NCI-H526 (cell line): ENCODE measurements around the gene ATF4.
"Not testable (repeated sequence)": the region's sequence is repeated elsewhere in the genome, so short reads cannot be mapped to it uniquely, and the experiment has no call there.

Experiments used
- DNase-seq, 2 experiments: peaks; one replicate each; lab custom pipeline; 2025; lab: John Stamatoyannopoulos, UW

Gene ATF4

GRCh38 chr22:39511226-39511625 lies 9.1 kb upstream of the ATF4 start:
- no peak for DNase-seq

GRCh38 chr22:39512026-39512425 lies 8.3 kb upstream of the ATF4 start:
- DNase-seq, result no peak

GRCh38 chr22:39513791-39514190 lies 6.6 kb upstream of the ATF4 start:
- no peak for DNase-seq

GRCh38 chr22:39514373-39514973 lies 5.9 kb upstream of the ATF4 start:
- peak in 1 of 2 experiments; percentile 30 for DNase-seq

- no peak for DNase-seq
These were observed 4.9 kb upstream of the ATF4 start for GRCh38 chr22:39515266-39516050.

- no peak for DNase-seq
These were observed 2.9 kb upstream of the ATF4 start for GRCh38 chr22:39517470-39517869.

GRCh38 chr22:39518144-39518786 lies 2.1 kb upstream of the ATF4 start:
- no peak for DNase-seq

- DNase-seq, result peak in 1 of 2 experiments; percentile 50
These were observed 1.2 kb upstream of the ATF4 start for GRCh38 chr22:39518996-39519680.

- DNase-seq, result peak; percentile 94 to 97
These were observed 609 bp upstream of the ATF4 start for GRCh38 chr22:39519681-39520225.

GRCh38 chr22:39521106-39521885 lies 934 bp downstream of the ATF4 start:
- not testable (repeated sequence) for DNase-seq

- DNase-seq, result not testable (repeated sequence)
These were observed 1.7 kb downstream of the ATF4 start for GRCh38 chr22:39522091-39522490.

GRCh38 chr22:39522567-39523300 lies 2.4 kb downstream of the ATF4 start:
- peak in 1 of 2 experiments; percentile 52 for DNase-seq

GRCh38 chr22:39524089-39524752 lies 3.9 kb downstream of the ATF4 start:
- peak in 1 of 2 experiments; percentile 14 for DNase-seq

GRCh38 chr22:39524753-39525657 lies 4.6 kb downstream of the ATF4 start:
- DNase-seq, result no peak

- no peak for DNase-seq
These were observed 5.3 kb downstream of the ATF4 start for GRCh38 chr22:39525658-39525975.

GRCh38 chr22:39526736-39527171 lies 6.4 kb downstream of the ATF4 start:
- no peak for DNase-seq

GRCh38 chr22:39527481-39527961 lies 7.2 kb downstream of the ATF4 start:
- DNase-seq, result peak in 1 of 2 experiments; percentile 36

- peak in 1 of 2 experiments; percentile 22 for DNase-seq
These were observed 7.8 kb downstream of the ATF4 start for GRCh38 chr22:39528080-39528661.
